22Rv1 (cell line): ENCODE data around the gene FOXP1.

Experiments
- CTCF ChIP-seq: fragments of 450-650 bp; IDR thresholded peaks from 2 replicates; pipeline ENCODE4 v1.5.1; 2017; ENCODE audit warnings: mild to moderate bottlenecking
- ZFX ChIP-seq: fragments of 450-650 bp; IDR thresholded peaks from 2 replicates; pipeline ENCODE4 v1.6.1; 2017; ENCODE audit warnings: antibody characterized with exemption, borderline replicate concordance

GRCh38 chr3:71442652-71443042 lies 140.9 kb downstream of the FOXP1 start:
- TF ChIP-seq CTCF (no peak), ZFX (no peak)
